ENCODE results near the gene GJB5. TPM values are rescaled to one million over a fixed set of nuclear protein-coding genes. Genes with fewer than 3 reads are reported as not detected.

Gene GJB5
- total and polyA plus RNA-seq, 9 of the 15 experiments (the other 6 are each of a cell fraction or from before 2014, with no cell fraction given) = 0.04 TPM; not detected in 8

DNA sequence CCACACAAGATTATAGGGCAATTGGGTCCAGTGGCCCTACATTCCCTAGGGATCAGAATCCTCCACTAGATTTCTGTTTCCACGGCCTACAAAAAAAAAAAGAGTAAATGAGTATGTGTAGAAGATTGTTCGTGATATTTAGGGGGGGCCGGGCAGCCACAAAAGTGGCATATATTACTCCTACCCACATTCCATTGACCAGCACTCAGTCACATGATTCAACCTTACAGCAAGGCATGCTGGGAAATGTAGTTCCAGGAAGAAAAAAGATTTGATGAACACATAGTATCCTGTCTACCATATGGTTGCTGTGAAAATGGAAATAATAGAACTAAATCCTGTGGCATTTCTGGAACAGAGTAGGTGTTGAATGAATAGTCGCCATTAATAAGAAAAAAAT is 43.4 kb upstream of the GJB5 start (continued):
- TF ChIP-seq CBFA2T2 (conservative IDR thresholded peaks at IDR 0.05) (peak; percentile 31; the same call in 1 of the 2 replicates), GTF2A2 (tag; IDR thresholded peaks at IDR 0.05) (no peak), RAD51 (IDR thresholded peaks at IDR 0.05; ENCODE audit: borderline replicate concordance, low read depth) (peak; percentile 78), KLF10 (CRISPR knock-in tag; IDR thresholded peaks at IDR 0.05) (no peak), TARDBP (IDR thresholded peaks at IDR 0.05) (no peak), ZNF384 (IDR thresholded peaks at IDR 0.05; ENCODE audit: low read depth, low read length) (no peak), TOE1 (IDR thresholded peaks at IDR 0.05; ENCODE audit: borderline replicate concordance) (peak; percentile 55; the same call in 1 of the 2 replicates), TOE1 (CRISPR knock-in tag; IDR thresholded peaks at IDR 0.05; ENCODE audit: borderline replicate concordance, low read depth) (no peak), SMAD3 (CRISPR knock-in tag; conservative IDR thresholded peaks at IDR 0.05) (no peak), EHMT2 (IDR thresholded peaks at IDR 0.05) (no peak), TEAD4 (IDR thresholded peaks at IDR 0.05; ENCODE audit: low read length) (peak; percentile 25; the same call in 1 of the 2 replicates), TEAD4 (CRISPR knock-in tag; IDR thresholded peaks at IDR 0.05; ENCODE audit: borderline replicate concordance) (no peak), ZNF561 (CRISPR knock-in tag; conservative IDR thresholded peaks at IDR 0.05) (no peak)
- TF ChIP-seq, protein P1, sequence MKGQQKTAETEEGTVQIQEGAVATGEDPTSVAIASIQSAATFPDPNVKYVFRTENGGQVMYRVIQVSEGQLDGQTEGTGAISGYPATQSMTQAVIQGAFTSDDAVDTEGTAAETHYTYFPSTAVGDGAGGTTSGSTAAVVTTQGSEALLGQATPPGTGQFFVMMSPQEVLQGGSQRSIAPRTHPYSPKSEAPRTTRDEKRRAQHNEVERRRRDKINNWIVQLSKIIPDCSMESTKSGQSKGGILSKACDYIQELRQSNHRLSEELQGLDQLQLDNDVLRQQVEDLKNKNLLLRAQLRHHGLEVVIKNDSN (CRISPR knock-in tag; IDR thresholded peaks at IDR 0.05) = peak; percentile 69
- TF ChIP-seq, protein P2, sequence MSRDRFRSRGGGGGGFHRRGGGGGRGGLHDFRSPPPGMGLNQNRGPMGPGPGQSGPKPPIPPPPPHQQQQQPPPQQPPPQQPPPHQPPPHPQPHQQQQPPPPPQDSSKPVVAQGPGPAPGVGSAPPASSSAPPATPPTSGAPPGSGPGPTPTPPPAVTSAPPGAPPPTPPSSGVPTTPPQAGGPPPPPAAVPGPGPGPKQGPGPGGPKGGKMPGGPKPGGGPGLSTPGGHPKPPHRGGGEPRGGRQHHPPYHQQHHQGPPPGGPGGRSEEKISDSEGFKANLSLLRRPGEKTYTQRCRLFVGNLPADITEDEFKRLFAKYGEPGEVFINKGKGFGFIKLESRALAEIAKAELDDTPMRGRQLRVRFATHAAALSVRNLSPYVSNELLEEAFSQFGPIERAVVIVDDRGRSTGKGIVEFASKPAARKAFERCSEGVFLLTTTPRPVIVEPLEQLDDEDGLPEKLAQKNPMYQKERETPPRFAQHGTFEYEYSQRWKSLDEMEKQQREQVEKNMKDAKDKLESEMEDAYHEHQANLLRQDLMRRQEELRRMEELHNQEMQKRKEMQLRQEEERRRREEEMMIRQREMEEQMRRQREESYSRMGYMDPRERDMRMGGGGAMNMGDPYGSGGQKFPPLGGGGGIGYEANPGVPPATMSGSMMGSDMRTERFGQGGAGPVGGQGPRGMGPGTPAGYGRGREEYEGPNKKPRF (IDR thresholded peaks at IDR 0.05; ENCODE audit: low read depth, low read length) = no peak
- TF ChIP-seq, protein P3, sequence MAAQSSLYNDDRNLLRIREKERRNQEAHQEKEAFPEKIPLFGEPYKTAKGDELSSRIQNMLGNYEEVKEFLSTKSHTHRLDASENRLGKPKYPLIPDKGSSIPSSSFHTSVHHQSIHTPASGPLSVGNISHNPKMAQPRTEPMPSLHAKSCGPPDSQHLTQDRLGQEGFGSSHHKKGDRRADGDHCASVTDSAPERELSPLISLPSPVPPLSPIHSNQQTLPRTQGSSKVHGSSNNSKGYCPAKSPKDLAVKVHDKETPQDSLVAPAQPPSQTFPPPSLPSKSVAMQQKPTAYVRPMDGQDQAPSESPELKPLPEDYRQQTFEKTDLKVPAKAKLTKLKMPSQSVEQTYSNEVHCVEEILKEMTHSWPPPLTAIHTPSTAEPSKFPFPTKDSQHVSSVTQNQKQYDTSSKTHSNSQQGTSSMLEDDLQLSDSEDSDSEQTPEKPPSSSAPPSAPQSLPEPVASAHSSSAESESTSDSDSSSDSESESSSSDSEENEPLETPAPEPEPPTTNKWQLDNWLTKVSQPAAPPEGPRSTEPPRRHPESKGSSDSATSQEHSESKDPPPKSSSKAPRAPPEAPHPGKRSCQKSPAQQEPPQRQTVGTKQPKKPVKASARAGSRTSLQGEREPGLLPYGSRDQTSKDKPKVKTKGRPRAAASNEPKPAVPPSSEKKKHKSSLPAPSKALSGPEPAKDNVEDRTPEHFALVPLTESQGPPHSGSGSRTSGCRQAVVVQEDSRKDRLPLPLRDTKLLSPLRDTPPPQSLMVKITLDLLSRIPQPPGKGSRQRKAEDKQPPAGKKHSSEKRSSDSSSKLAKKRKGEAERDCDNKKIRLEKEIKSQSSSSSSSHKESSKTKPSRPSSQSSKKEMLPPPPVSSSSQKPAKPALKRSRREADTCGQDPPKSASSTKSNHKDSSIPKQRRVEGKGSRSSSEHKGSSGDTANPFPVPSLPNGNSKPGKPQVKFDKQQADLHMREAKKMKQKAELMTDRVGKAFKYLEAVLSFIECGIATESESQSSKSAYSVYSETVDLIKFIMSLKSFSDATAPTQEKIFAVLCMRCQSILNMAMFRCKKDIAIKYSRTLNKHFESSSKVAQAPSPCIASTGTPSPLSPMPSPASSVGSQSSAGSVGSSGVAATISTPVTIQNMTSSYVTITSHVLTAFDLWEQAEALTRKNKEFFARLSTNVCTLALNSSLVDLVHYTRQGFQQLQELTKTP (IDR thresholded peaks at IDR 0.05; ENCODE audit: low read depth in 1 of 2, partially characterized antibody in 2 of 2) = peak in 1 of 2 experiments; percentile 80
- TF ChIP-seq, protein P4, sequence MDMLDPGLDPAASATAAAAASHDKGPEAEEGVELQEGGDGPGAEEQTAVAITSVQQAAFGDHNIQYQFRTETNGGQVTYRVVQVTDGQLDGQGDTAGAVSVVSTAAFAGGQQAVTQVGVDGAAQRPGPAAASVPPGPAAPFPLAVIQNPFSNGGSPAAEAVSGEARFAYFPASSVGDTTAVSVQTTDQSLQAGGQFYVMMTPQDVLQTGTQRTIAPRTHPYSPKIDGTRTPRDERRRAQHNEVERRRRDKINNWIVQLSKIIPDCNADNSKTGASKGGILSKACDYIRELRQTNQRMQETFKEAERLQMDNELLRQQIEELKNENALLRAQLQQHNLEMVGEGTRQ (CRISPR knock-in tag; IDR thresholded peaks at IDR 0.05) = peak; percentile 93
- TF ChIP-seq, protein P5, sequence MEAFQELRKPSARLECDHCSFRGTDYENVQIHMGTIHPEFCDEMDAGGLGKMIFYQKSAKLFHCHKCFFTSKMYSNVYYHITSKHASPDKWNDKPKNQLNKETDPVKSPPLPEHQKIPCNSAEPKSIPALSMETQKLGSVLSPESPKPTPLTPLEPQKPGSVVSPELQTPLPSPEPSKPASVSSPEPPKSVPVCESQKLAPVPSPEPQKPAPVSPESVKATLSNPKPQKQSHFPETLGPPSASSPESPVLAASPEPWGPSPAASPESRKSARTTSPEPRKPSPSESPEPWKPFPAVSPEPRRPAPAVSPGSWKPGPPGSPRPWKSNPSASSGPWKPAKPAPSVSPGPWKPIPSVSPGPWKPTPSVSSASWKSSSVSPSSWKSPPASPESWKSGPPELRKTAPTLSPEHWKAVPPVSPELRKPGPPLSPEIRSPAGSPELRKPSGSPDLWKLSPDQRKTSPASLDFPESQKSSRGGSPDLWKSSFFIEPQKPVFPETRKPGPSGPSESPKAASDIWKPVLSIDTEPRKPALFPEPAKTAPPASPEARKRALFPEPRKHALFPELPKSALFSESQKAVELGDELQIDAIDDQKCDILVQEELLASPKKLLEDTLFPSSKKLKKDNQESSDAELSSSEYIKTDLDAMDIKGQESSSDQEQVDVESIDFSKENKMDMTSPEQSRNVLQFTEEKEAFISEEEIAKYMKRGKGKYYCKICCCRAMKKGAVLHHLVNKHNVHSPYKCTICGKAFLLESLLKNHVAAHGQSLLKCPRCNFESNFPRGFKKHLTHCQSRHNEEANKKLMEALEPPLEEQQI (IDR thresholded peaks at IDR 0.05) = no peak

Measured in K562 (cell line).